T-helper 2 cell treated with Interferon-gamma antibody and Interleukin-4, amounts not matched to agents 5 μg/mL and 100 μg/mL, for 36 hours (primary cell): Measurements from ENCODE around the gene WSB1.
"Not testable (repeated sequence)": the region's sequence is repeated elsewhere in the genome, so short reads cannot be mapped to it uniquely, and the experiment has no call there.

Source experiments
- DNase-seq: peaks from one replicate; pipeline ENCODE4 v3.0.0; 2021; ENCODE audit warnings: low spot score
- H3K27ac Mint-ChIP-seq: one replicate; pipeline ENCODE4 v1.8.0; 2021; ENCODE audit warnings: mild to moderate bottlenecking, mixed read lengths
- H3K27me3 Mint-ChIP-seq: one replicate; pipeline ENCODE4 v1.8.0; 2021; ENCODE audit warnings: low read depth, mixed read lengths
- H3K36me3 Mint-ChIP-seq: one replicate; pipeline ENCODE4 v1.8.0; 2021; ENCODE audit warnings: low read depth, mixed read lengths
- H3K4me1 Mint-ChIP-seq: one replicate; pipeline ENCODE4 v1.8.0; 2021; ENCODE audit warnings: low read depth, mixed read lengths
- H3K4me3 Mint-ChIP-seq: one replicate; pipeline ENCODE4 v1.8.0; 2022; ENCODE audit warnings: mild to moderate bottlenecking, moderate library complexity, mixed read lengths
- H3K9me3 Mint-ChIP-seq: one replicate; pipeline ENCODE4 v1.8.0; 2021; ENCODE audit warnings: mixed read lengths

WSB1 gene

GRCh38 chr17:27327871-27328270 lies 34.0 kb downstream of the WSB1 start:
- Mint-ChIP-seq H3K4me1 (peaks cover 9% of the 10 kb centered on the region), H3K36me3 (no peaks in the 10 kb centered on the region), H3K9me3 (no peaks in the 10 kb centered on the region), H3K27me3 (no peaks in the 10 kb centered on the region), H3K4me3 (no peak overlapping the region), H3K27ac (no peak overlapping the region)
- no peak for DNase-seq

- DNase-seq, H3K4me3 Mint-ChIP-seq, H3K9me3 Mint-ChIP-seq, H3K36me3 Mint-ChIP-seq, H3K27ac Mint-ChIP-seq, H3K27me3 Mint-ChIP-seq: not testable (repeated sequence)
- H3K4me1 Mint-ChIP-seq: peaks cover 14% of the 10 kb centered on the region
Observed at GRCh38 chr17:27328686-27329085, 34.8 kb downstream of the WSB1 start.

- peaks cover 18% of the 10 kb centered on the region for H3K4me1 Mint-ChIP-seq
- no peaks in the 10 kb centered on the region for H3K36me3 Mint-ChIP-seq
- H3K9me3 Mint-ChIP-seq: no peaks in the 10 kb centered on the region
- H3K27me3 Mint-ChIP-seq: no peaks in the 10 kb centered on the region
- H3K27ac Mint-ChIP-seq: no peak overlapping the region
- DNase-seq: no peak
- no peak overlapping the region for H3K4me3 Mint-ChIP-seq
Observed at GRCh38 chr17:27329146-27329805, 35.4 kb downstream of the WSB1 start.

DNA sequence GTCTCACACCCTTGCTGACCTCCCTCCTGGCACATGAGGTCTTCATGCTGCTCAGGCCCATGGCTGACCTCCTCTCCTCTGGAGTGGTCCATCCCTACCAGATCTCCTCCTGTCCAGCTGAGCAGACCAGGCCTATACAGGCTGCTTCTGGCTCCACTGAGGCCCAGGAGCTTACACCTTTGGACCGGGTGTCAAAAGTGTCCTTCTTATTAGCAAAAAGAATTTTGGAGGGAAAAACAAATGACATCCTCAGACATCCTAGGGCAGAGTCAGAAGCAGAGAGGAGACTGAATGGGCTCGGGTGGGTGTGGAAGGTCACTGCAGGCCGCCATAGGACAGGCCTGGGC lies 38.1 kb downstream of the WSB1 start:
- Mint-ChIP-seq H3K27ac (peak overlapping the region; percentile 72), H3K27me3 (no peaks in the 10 kb centered on the region), H3K36me3 (no peaks in the 10 kb centered on the region), H3K9me3 (no peaks in the 10 kb centered on the region), H3K4me1 (peaks cover 18% of the 10 kb centered on the region), H3K4me3 (peak overlapping the region; percentile 77)
- no peak for DNase-seq

GRCh38 chr17:27332485-27333409 lies 38.8 kb downstream of the WSB1 start:
- Mint-ChIP-seq H3K9me3 (no peaks in the 10 kb centered on the region), H3K27me3 (no peaks in the 10 kb centered on the region), H3K27ac (peak overlapping the region; percentile 72), H3K4me3 (peak overlapping the region; percentile 77), H3K36me3 (no peaks in the 10 kb centered on the region), H3K4me1 (peaks cover 18% of the 10 kb centered on the region)
- DNase-seq: peak; percentile 94

GRCh38 chr17:27333410-27333980 lies 39.6 kb downstream of the WSB1 start:
- H3K4me3 Mint-ChIP-seq: peak overlapping the region; percentile 77

GRCh38 chr17:27336184-27336583 lies 42.3 kb downstream of the WSB1 start:
- Mint-ChIP-seq H3K4me1 (peaks cover 23% of the 10 kb centered on the region), H3K4me3 (no peak overlapping the region), H3K9me3 (no peaks in the 10 kb centered on the region), H3K36me3 (no peaks in the 10 kb centered on the region), H3K27ac (no peak overlapping the region), H3K27me3 (no peaks in the 10 kb centered on the region)
- no peak for DNase-seq

More at GRCh38 chr17:27333410-27333980, 39.6 kb downstream of the WSB1 start:
- H3K36me3 Mint-ChIP-seq: no peaks in the 10 kb centered on the region
- DNase-seq: peak; percentile 28
- H3K9me3 Mint-ChIP-seq: no peaks in the 10 kb centered on the region
- peak overlapping the region; percentile 60 for H3K27ac Mint-ChIP-seq
- H3K4me1 Mint-ChIP-seq: peaks cover 18% of the 10 kb centered on the region
- H3K27me3 Mint-ChIP-seq: no peaks in the 10 kb centered on the region

- Mint-ChIP-seq H3K36me3 (no peaks in the 10 kb centered on the region), H3K27me3 (no peaks in the 10 kb centered on the region), H3K4me1 (peaks cover 10% of the 10 kb centered on the region), H3K9me3 (no peaks in the 10 kb centered on the region), H3K4me3 (no peak overlapping the region), H3K27ac (no peak overlapping the region)
- no peak for DNase-seq
Observed at GRCh38 chr17:27338536-27338985, 44.6 kb downstream of the WSB1 start.

- H3K27ac Mint-ChIP-seq: no peak overlapping the region
- DNase-seq: no peak
Observed at GRCh38 chr17:27339198-27339835, 45.4 kb downstream of the WSB1 start.

GRCh38 chr17:27339836-27340550 lies 46.1 kb downstream of the WSB1 start:
- peaks cover 2% of the 10 kb centered on the region for H3K27me3 Mint-ChIP-seq
- no peak overlapping the region for H3K27ac Mint-ChIP-seq
- DNase-seq: peak; percentile 16
- H3K4me1 Mint-ChIP-seq: peaks cover 6% of the 10 kb centered on the region
- H3K36me3 Mint-ChIP-seq: no peaks in the 10 kb centered on the region
- no peak overlapping the region for H3K4me3 Mint-ChIP-seq
- no peaks in the 10 kb centered on the region for H3K9me3 Mint-ChIP-seq

More at GRCh38 chr17:27339198-27339835, 45.4 kb downstream of the WSB1 start:
- Mint-ChIP-seq H3K4me1 (peaks cover 5% of the 10 kb centered on the region), H3K27me3 (no peaks in the 10 kb centered on the region), H3K9me3 (no peaks in the 10 kb centered on the region), H3K36me3 (no peaks in the 10 kb centered on the region), H3K4me3 (no peak overlapping the region)

- no peaks in the 10 kb centered on the region for H3K9me3 Mint-ChIP-seq
- H3K27ac Mint-ChIP-seq: no peak overlapping the region
- no peak overlapping the region for H3K4me3 Mint-ChIP-seq
- no peak for DNase-seq
- no peaks in the 10 kb centered on the region for H3K36me3 Mint-ChIP-seq
- H3K27me3 Mint-ChIP-seq: peaks cover 2% of the 10 kb centered on the region
- H3K4me1 Mint-ChIP-seq: peaks cover 8% of the 10 kb centered on the region
Observed at GRCh38 chr17:27340575-27340974, 46.7 kb downstream of the WSB1 start.

DNA sequence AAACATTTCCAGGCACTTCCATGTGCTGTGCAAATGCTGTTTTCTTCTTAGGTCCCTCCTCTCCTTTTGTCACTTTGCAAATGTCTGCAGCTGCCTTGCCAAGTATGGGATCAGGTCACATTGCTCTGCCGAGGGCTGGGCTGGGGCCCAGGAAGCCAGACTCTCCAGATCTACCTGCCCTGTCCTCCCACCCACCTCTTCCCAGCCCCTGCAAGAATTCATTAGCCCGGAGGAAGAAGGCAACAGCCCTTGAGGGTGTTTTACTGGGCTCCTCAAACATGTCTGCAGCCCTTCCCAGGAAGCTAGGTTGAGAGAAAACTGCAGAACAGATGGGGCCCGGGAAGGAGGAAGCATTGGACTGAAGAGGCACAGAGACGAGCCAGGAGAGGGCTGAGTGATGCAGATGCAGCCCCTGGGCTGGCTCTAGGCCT lies 47.1 kb downstream of the WSB1 start:
- Mint-ChIP-seq H3K27ac (no peak overlapping the region), H3K36me3 (no peaks in the 10 kb centered on the region), H3K4me3 (no peak overlapping the region), H3K27me3 (peaks cover 2% of the 10 kb centered on the region), H3K9me3 (no peaks in the 10 kb centered on the region), H3K4me1 (peaks cover 8% of the 10 kb centered on the region)
- no peak for DNase-seq

GRCh38 chr17:27342059-27342458 lies 48.1 kb downstream of the WSB1 start:
- H3K36me3 Mint-ChIP-seq: no peaks in the 10 kb centered on the region
- H3K27me3 Mint-ChIP-seq: peaks cover 2% of the 10 kb centered on the region
- H3K4me3 Mint-ChIP-seq: no peak overlapping the region
- no peak for DNase-seq
- no peaks in the 10 kb centered on the region for H3K9me3 Mint-ChIP-seq
- H3K27ac Mint-ChIP-seq: no peak overlapping the region
- H3K4me1 Mint-ChIP-seq: peaks cover 8% of the 10 kb centered on the region
